H9 (cell line): ENCODE measurements around the gene ADAM30. TPM values are rescaled to one million over a fixed set of nuclear protein-coding genes. Genes with fewer than 3 reads are reported as not detected.

ENCODE experiments used
- DNase-seq: peaks from one replicate; pipeline ENCODE4 v3.0.0-alpha.2; 2017
- H2AFZ ChIP-seq: one replicate; pipeline ENCODE4 v1.6.1; 2013; ENCODE audit warnings: mild to moderate bottlenecking, low read length, control low read depth, moderate library complexity
- H2AK5ac ChIP-seq: 2 replicates; pipeline ENCODE4 v1.6.1; 2013; ENCODE audit warnings: low read length, control low read depth, mixed read lengths; ENCODE audit not compliant: insufficient read length
- H2BK120ac ChIP-seq: one replicate; pipeline ENCODE4 v1.6.1; 2013; ENCODE audit warnings: low read depth, mild to moderate bottlenecking, low read length, control low read depth, inconsistent platforms; ENCODE audit not compliant: poor library complexity, severe bottlenecking
- H2BK12ac ChIP-seq: 2 replicates; pipeline ENCODE4 v1.6.1; 2013; ENCODE audit warnings: low read length, control low read depth, mixed read lengths, low read depth; ENCODE audit not compliant: insufficient read length
- H2BK15ac ChIP-seq: 2 replicates; pipeline ENCODE4 v1.6.1; 2013; ENCODE audit warnings: low read depth, low read length, control low read depth
- H2BK20ac ChIP-seq: one replicate; pipeline ENCODE4 v1.6.1; 2013; ENCODE audit warnings: low read depth, mild to moderate bottlenecking, low read length, control low read depth, inconsistent platforms; ENCODE audit not compliant: poor library complexity, severe bottlenecking
- H2BK5ac ChIP-seq: 2 replicates; pipeline ENCODE4 v1.6.1; 2013; ENCODE audit warnings: low read length, control low read depth, mixed read lengths; ENCODE audit not compliant: insufficient read length
- H3K14ac ChIP-seq: 2 replicates; pipeline ENCODE4 v1.6.1; 2013; ENCODE audit warnings: low read length, control low read depth; ENCODE audit not compliant: insufficient read depth
- H3K18ac ChIP-seq: 2 replicates; pipeline ENCODE4 v1.6.1; 2013; ENCODE audit warnings: low read depth, mild to moderate bottlenecking, mixed read lengths, low read length, control low read depth; ENCODE audit not compliant: insufficient read length
- H3K23ac ChIP-seq: 2 replicates; pipeline ENCODE4 v1.6.1; 2013; ENCODE audit warnings: low read length, control low read depth, mixed read lengths, low read depth; ENCODE audit not compliant: insufficient read length
- H3K23me2 ChIP-seq: 2 replicates; pipeline ENCODE4 v1.6.1; 2013; ENCODE audit warnings: low read depth, mild to moderate bottlenecking, mixed read lengths, low read length, control low read depth; ENCODE audit not compliant: insufficient read length, poor library complexity, severe bottlenecking
- H3K27ac ChIP-seq: 2 replicates; pipeline ENCODE4 v1.5.1; 2013; ENCODE audit warnings: low read length, control low read depth, mixed read lengths, low read depth; ENCODE audit not compliant: insufficient read length
- H3K27me3 ChIP-seq: 2 replicates; pipeline ENCODE4 v1.6.1; 2013; ENCODE audit warnings: low read length, control low read depth, inconsistent platforms; ENCODE audit not compliant: insufficient read depth
- H3K4ac ChIP-seq: 2 replicates; pipeline ENCODE4 v1.6.1; 2013; ENCODE audit warnings: low read depth, mild to moderate bottlenecking, control low read depth, inconsistent platforms, low read length, moderate library complexity
- H3K4me1 ChIP-seq: 2 replicates; pipeline ENCODE4 v1.6.1; 2013; ENCODE audit warnings: low read length, control low read depth, inconsistent platforms; ENCODE audit not compliant: insufficient read depth
- H3K4me2 ChIP-seq: 2 replicates; pipeline ENCODE4 v1.6.1; 2013; ENCODE audit warnings: low read length, control low read depth, mixed read lengths; ENCODE audit not compliant: insufficient read length, insufficient read depth
- H3K56ac ChIP-seq: 2 replicates; pipeline ENCODE4 v1.6.1; 2013; ENCODE audit warnings: low read depth, mild to moderate bottlenecking, mixed read lengths, low read length, control low read depth; ENCODE audit not compliant: insufficient read length
- H3K79me1 ChIP-seq: 2 replicates; pipeline ENCODE4 v1.6.1; 2013; ENCODE audit warnings: low read depth, mild to moderate bottlenecking, moderate library complexity, low read length, control low read depth, inconsistent platforms; ENCODE audit not compliant: insufficient read depth, poor library complexity, severe bottlenecking
- H3K79me2 ChIP-seq: 2 replicates; pipeline ENCODE4 v1.6.1; 2013; ENCODE audit warnings: low read length, control low read depth, inconsistent platforms; ENCODE audit not compliant: insufficient read depth
- H3K9ac ChIP-seq: 2 replicates; pipeline ENCODE4 v1.6.1; 2013; ENCODE audit warnings: low read length, control low read depth, mixed read lengths; ENCODE audit not compliant: insufficient read length; ENCODE audit errors: extremely low read depth
- H3K9me3 ChIP-seq: one replicate; pipeline ENCODE4 v1.6.1; 2013; ENCODE audit warnings: low read depth, low read length, inconsistent platforms; ENCODE audit not compliant: control insufficient read depth
- H3T11ph ChIP-seq: one replicate; pipeline ENCODE4 v1.6.1; 2013; ENCODE audit warnings: mild to moderate bottlenecking, low read length, control low read depth, inconsistent platforms
- H4K20me1 ChIP-seq: one replicate; pipeline ENCODE4 v1.6.1; 2013; ENCODE audit not compliant: control insufficient read depth, insufficient read length, insufficient read depth
- H4K5ac ChIP-seq: 2 replicates; pipeline ENCODE4 v1.6.1; 2013; ENCODE audit warnings: low read depth, mild to moderate bottlenecking, mixed read lengths, low read length, control low read depth; ENCODE audit not compliant: insufficient read length
- H4K8ac ChIP-seq: replicated peaks from 2 replicates; pipeline ENCODE4 v1.6.1; 2013; ENCODE audit warnings: low read length, control low read depth, mixed read lengths, low read depth; ENCODE audit not compliant: insufficient read length
- H4K91ac ChIP-seq: 2 replicates; pipeline ENCODE4 v1.6.1; 2013; ENCODE audit warnings: low read depth, mild to moderate bottlenecking, moderate library complexity, mixed read lengths, low read length, control low read depth; ENCODE audit not compliant: insufficient read length
- H3K27ac Mint-ChIP-seq, 3 experiments: 2 replicates in 2 of 3; 3 replicates in 1 of 3; pipeline ENCODE4 v1.8.0; 2020 to 2021; ENCODE audit warnings: mixed read lengths in 3 of 3, mild to moderate bottlenecking in 1 of 3, moderate library complexity in 1 of 3
- H3K27me3 Mint-ChIP-seq: 2 replicates; pipeline ENCODE4 v1.8.0; 2021; ENCODE audit warnings: low read depth, mild to moderate bottlenecking, moderate library complexity, mixed read lengths
- H3K36me3 Mint-ChIP-seq, 3 experiments: 2 replicates in 2 of 3; 3 replicates in 1 of 3; pipeline ENCODE4 v1.8.0; 2020 to 2021; ENCODE audit warnings: low read depth in 3 of 3, mixed read lengths in 3 of 3; ENCODE audit not compliant: insufficient read depth in 1 of 3
- H3K4me1 Mint-ChIP-seq, 2 experiments: 2 replicates each; pipeline ENCODE4 v1.8.0; 2020; ENCODE audit warnings: mixed read lengths in 2 of 2
- H3K4me3 Mint-ChIP-seq, 2 experiments: 2 replicates in 1 of 2; 3 replicates in 1 of 2; pipeline ENCODE4 v1.8.0; 2020 to 2021; ENCODE audit warnings: mild to moderate bottlenecking in 2 of 2, mixed read lengths in 2 of 2, moderate library complexity in 1 of 2
- H3K9me3 Mint-ChIP-seq, 2 experiments: 2 replicates in 1 of 2; 3 replicates in 1 of 2; pipeline ENCODE4 v1.8.0; 2020; ENCODE audit warnings: mild to moderate bottlenecking in 2 of 2, mixed read lengths in 2 of 2, moderate library complexity in 1 of 2
- CTCF ChIP-seq: fragments of 200-600 bp; sonication (generic); conservative IDR thresholded peaks from 3 replicates; pipeline ENCODE4 v1.8.0; 2021; ENCODE audit warnings: antibody characterized with exemption, mild to moderate bottlenecking
- total RNA-seq: library from RNA; stranded (reverse); gene quantifications from 2 replicates; pipeline ENCODE4 v1.2.1, GENCODE V29; 2021

ADAM30 gene
- total RNA-seq, 1 experiment from 2014 or later: not detected

GRCh38 chr1:119933397-119933796 lies 37.1 kb upstream of the ADAM30 start:
- H3K9ac ChIP-seq: no peak overlapping the region
- no peak overlapping the region for H2AFZ ChIP-seq
- no peaks in the 10 kb centered on the region for H3K79me2 ChIP-seq
- no peak overlapping the region for H2AK5ac ChIP-seq
- no peaks in the 10 kb centered on the region for H3K23me2 ChIP-seq
- H2BK12ac ChIP-seq: no peak overlapping the region
- Mint-ChIP-seq H3K36me3 (peaks cover 32 to 42% (median 42%) of the 10 kb centered on the region in 3 experiments), H3K27ac (no peak overlapping the region), H3K27me3 (no peaks in the 10 kb centered on the region), H3K9me3 (no peaks in the 10 kb centered on the region), H3K4me1 (peaks cover 6 to 9% of the 10 kb centered on the region in 2 experiments), H3K4me3 (no peak overlapping the region)
- no peaks in the 10 kb centered on the region for H3K79me1 ChIP-seq
- H4K91ac ChIP-seq: no peak overlapping the region
- no peak overlapping the region for H3K4ac ChIP-seq
- H4K5ac ChIP-seq: no peak overlapping the region
- no peaks in the 10 kb centered on the region for H3K27me3 ChIP-seq
- no peak overlapping the region for H2BK20ac ChIP-seq
- no peak overlapping the region for H2BK120ac ChIP-seq
- H3K23ac ChIP-seq: no peak overlapping the region
- no peak overlapping the region for H3K4me2 ChIP-seq
- no peaks in the 10 kb centered on the region for H3K4me1 ChIP-seq
- no peak overlapping the region for H2BK15ac ChIP-seq
- H4K20me1 ChIP-seq: no peaks in the 10 kb centered on the region
- no peak overlapping the region for H4K8ac ChIP-seq
- H3K27ac ChIP-seq: no peak overlapping the region
- H2BK5ac ChIP-seq: no peak overlapping the region
- no peaks in the 10 kb centered on the region for H3K9me3 ChIP-seq
- no peak for DNase-seq
- H3K14ac ChIP-seq: no peak overlapping the region
- H3K56ac ChIP-seq: no peak overlapping the region
- TF ChIP-seq CTCF: no peak
- H3K18ac ChIP-seq: no peak overlapping the region
- H3T11ph ChIP-seq: no peak overlapping the region
